ENCODE data around the gene LTO1. TPM values are rescaled to one million over a fixed set of nuclear protein-coding genes. Genes with fewer than 3 reads are reported as not detected.

Gene LTO1
- total and polyA plus RNA-seq, 2 experiments from 2014 or later: 20.1 to 23.3 TPM

GRCh38 chr11:69692422-69692821 lies 17.3 kb upstream of the LTO1 start (continued):
- TF ChIP-seq CTCF (conservative IDR thresholded peaks at IDR 0.05; ENCODE audit: low read depth in 2 of 2): no peak
- TF ChIP-seq REST (IDR thresholded peaks at IDR 0.05; ENCODE audit: unreplicated experiment): no peak
- no peak for TF ChIP-seq NANOG (IDR thresholded peaks at IDR 0.05; ENCODE audit: borderline replicate concordance)
- no peak for TF ChIP-seq STAT1 (IDR thresholded peaks at IDR 0.05; ENCODE audit: unreplicated experiment)
- TF ChIP-seq ZNF331 (CRISPR knock-in tag; IDR thresholded peaks at IDR 0.05; ENCODE audit: low read depth): no peak

- Histone ChIP-seq H3K4me1 (ENCODE audit: insufficient read depth) (0 out of 2 replicates have a peak, but pooled peaks cover 5% of the 10 kb centered on the region), H3K27ac (ENCODE audit: low read depth) (no peak overlapping the region), H3K4me2 (no peak overlapping the region), H4K20me1 (replicated peaks; ENCODE audit: insufficient read depth) (no peaks in the 10 kb centered on the region), H3K9me2 (ENCODE audit: insufficient read depth) (no peaks in the 10 kb centered on the region), H3K36me3 (ENCODE audit: insufficient read depth) (no peaks in the 10 kb centered on the region), H2AFZ (no peak overlapping the region), H3F3A (replicated peaks; ENCODE audit: low read depth) (no peaks in the 10 kb centered on the region), H3K27me3 (ENCODE audit: insufficient read depth) (no peaks in the 10 kb centered on the region), H3K79me2 (replicated peaks; ENCODE audit: insufficient read depth) (no peaks in the 10 kb centered on the region), H3K4me3 (no peak overlapping the region)
- Mint-ChIP-seq H3K9me3 (no peaks in the 10 kb centered on the region), H3K27me3 (ENCODE audit: insufficient read depth, low read depth, poor library complexity) (peaks cover 5% of the 10 kb centered on the region), H3K27ac (no peak overlapping the region), H3K4me1 (peaks cover 15% of the 10 kb centered on the region; the same call in 2 of the 3 replicates), H3K4me3 (no peak overlapping the region), H3K36me3 (ENCODE audit: low read depth) (no peaks in the 10 kb centered on the region)
- ATAC-seq: no peak
- no peak for DNase-seq (ENCODE audit: low spot score)
- TF ChIP-seq NANOG (IDR thresholded peaks at IDR 0.05; ENCODE audit: borderline replicate concordance): no peak
- TF ChIP-seq EZH2 (IDR thresholded peaks at IDR 0.05; ENCODE audit: low read depth, unreplicated experiment): no peak
- TF ChIP-seq CTCF (conservative IDR thresholded peaks at IDR 0.05; ENCODE audit: low read depth in 2 of 2): no peak
- TF ChIP-seq ZNF462 (CRISPR knock-in tag; IDR thresholded peaks at IDR 0.05): no peak
- TF ChIP-seq ZNF114 (CRISPR knock-in tag; IDR thresholded peaks at IDR 0.05): no peak
- TF ChIP-seq JUNB (IDR thresholded peaks at IDR 0.05; ENCODE audit: unreplicated experiment): no peak
- no peak for TF ChIP-seq ETS1 (IDR thresholded peaks at IDR 0.05)
Measured at GRCh38 chr11:69691463-69691862, 16.3 kb upstream of the LTO1 start.

Data from GM23338 (cell line).